Loucy (cell line): Measurements from ENCODE around the gene DXO.
"Not testable (repeated sequence)": the region's sequence is repeated elsewhere in the genome, so short reads cannot be mapped to it uniquely, and the experiment has no call there.

ENCODE experiments used
- H2AFZ ChIP-seq: fragments of 200-600 bp; sonication (generic); 2 replicates; pipeline ENCODE4 v1.6.0; 2016; ENCODE audit warnings: antibody characterized with exemption, mild to moderate bottlenecking, low read length, moderate library complexity
- H3F3A ChIP-seq: fragments of 200-600 bp; 2 replicates; pipeline ENCODE4 v1.6.0; 2016; ENCODE audit warnings: antibody characterized with exemption, low read depth, mild to moderate bottlenecking
- H3K27me3 ChIP-seq: fragments of 200-600 bp; sonication (generic); 2 replicates; pipeline ENCODE4 v1.6.1; 2014; ENCODE audit warnings: low read length, mild to moderate bottlenecking; ENCODE audit not compliant: insufficient read depth, poor library complexity, severe bottlenecking
- H3K36me3 ChIP-seq: fragments of 200-600 bp; sonication (generic); 2 replicates; pipeline ENCODE4 v1.6.1; 2016; ENCODE audit warnings: low read length; ENCODE audit not compliant: insufficient read depth
- H3K4me1 ChIP-seq: fragments of 200-600 bp; sonication (generic); 2 replicates; pipeline ENCODE4 v1.5.1; 2014; ENCODE audit warnings: low read length, mild to moderate bottlenecking; ENCODE audit not compliant: insufficient read depth, poor library complexity, severe bottlenecking
- H3K4me2 ChIP-seq: fragments of 200-600 bp; sonication (generic); 2 replicates; pipeline ENCODE4 v1.6.0; 2014; ENCODE audit warnings: antibody characterized with exemption, low read length, low read depth, mild to moderate bottlenecking; ENCODE audit not compliant: poor library complexity, severe bottlenecking
- H3K4me3 ChIP-seq: fragments of 200-600 bp; sonication (generic); 2 replicates; pipeline ENCODE4 v1.5.1; 2014; ENCODE audit warnings: low read length, mild to moderate bottlenecking, mixed read lengths; ENCODE audit not compliant: poor library complexity, severe bottlenecking
- H3K79me2 ChIP-seq: fragments of 200-600 bp; sonication (generic); 2 replicates; pipeline ENCODE4 v1.6.1; 2014; ENCODE audit warnings: low read length; ENCODE audit not compliant: insufficient read depth
- H3K9ac ChIP-seq: fragments of 200-600 bp; sonication (generic); 2 replicates; pipeline ENCODE4 v1.6.0; 2014; ENCODE audit warnings: mild to moderate bottlenecking, low read depth, low read length, moderate library complexity; ENCODE audit not compliant: poor library complexity, severe bottlenecking
- H3K9me2 ChIP-seq: fragments of 200-600 bp; sonication (generic); replicated peaks from 2 replicates; pipeline ENCODE4 v1.6.1; 2016; ENCODE audit warnings: low read depth, low read length, mixed read lengths
- H3K9me3 ChIP-seq: fragments of 200-600 bp; sonication (generic); 2 replicates; pipeline ENCODE4 v1.6.1; 2014; ENCODE audit warnings: mild to moderate bottlenecking, antibody characterized with exemption, low read length, low read depth; ENCODE audit not compliant: insufficient read depth
- H4K20me1 ChIP-seq: fragments of 200-600 bp; sonication (generic); 2 replicates; pipeline ENCODE4 v1.6.0; 2014; ENCODE audit warnings: antibody characterized with exemption, low read length, mild to moderate bottlenecking; ENCODE audit not compliant: insufficient read depth, poor library complexity, severe bottlenecking

Gene DXO

GRCh38 chr6:32008616-32009015 is 36.7 kb upstream of the DXO start:
- not testable (repeated sequence) for H3K79me2 ChIP-seq, H3F3A ChIP-seq, H3K4me3 ChIP-seq, H3K4me2 ChIP-seq, H3K4me1 ChIP-seq, H4K20me1 ChIP-seq, H3K9me2 ChIP-seq, H2AFZ ChIP-seq, H3K27me3 ChIP-seq, H3K36me3 ChIP-seq, H3K9me3 ChIP-seq, H3K9ac ChIP-seq

DNA sequence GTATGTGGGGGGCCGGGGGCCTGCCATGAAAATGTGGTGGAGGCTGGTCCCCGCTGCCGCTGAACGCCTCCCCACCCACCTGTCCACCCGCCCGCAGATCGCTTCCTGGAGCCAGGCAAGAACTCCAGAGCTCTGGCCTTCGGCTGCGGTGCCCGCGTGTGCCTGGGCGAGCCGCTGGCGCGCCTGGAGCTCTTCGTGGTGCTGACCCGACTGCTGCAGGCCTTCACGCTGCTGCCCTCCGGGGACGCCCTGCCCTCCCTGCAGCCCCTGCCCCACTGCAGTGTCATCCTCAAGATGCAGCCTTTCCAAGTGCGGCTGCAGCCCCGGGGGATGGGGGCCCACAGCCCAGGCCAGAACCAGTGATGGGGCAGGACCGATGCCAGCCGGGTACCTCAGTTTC is 36.1 kb upstream of the DXO start:
- H2AFZ ChIP-seq, H3K9me3 ChIP-seq, H3K9ac ChIP-seq, H3K4me1 ChIP-seq, H3K4me2 ChIP-seq, H3F3A ChIP-seq, H3K27me3 ChIP-seq, H3K79me2 ChIP-seq, H4K20me1 ChIP-seq, H3K9me2 ChIP-seq, H3K36me3 ChIP-seq, H3K4me3 ChIP-seq: not testable (repeated sequence)

GRCh38 chr6:32007086-32007485 is 35.1 kb upstream of the DXO start:
- H3K9me3 ChIP-seq, H2AFZ ChIP-seq, H3K36me3 ChIP-seq, H3K79me2 ChIP-seq, H4K20me1 ChIP-seq, H3K27me3 ChIP-seq, H3K9me2 ChIP-seq, H3K9ac ChIP-seq, H3K4me2 ChIP-seq, H3K4me3 ChIP-seq, H3K4me1 ChIP-seq, H3F3A ChIP-seq: not testable (repeated sequence)

DNA sequence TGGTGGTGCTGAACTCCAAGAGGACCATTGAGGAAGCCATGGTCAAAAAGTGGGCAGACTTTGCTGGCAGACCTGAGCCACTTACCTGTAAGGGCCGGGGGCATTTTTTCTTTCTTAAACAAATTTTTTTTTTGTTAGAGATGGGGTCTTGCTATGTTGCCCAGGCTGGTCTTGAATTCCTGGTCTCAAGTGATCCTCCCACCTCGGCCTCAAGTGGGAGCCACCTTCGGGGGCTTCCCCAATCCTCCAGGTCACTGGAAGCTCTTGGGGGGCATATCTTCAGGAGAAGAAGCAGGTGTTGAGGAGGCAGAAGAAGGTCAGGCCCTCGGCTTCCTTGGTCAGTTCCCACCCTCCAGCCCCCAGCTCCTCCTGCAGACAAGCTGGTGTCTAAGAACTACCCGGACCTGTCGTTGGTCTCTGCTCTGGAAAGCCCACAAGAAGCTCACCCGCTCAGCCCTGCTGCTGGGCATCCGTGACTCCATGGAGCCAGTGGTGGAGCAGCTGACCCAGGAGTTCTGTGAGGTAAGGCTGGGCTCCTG is 34.1 kb upstream of the DXO start:
- H3K9ac ChIP-seq, H3F3A ChIP-seq, H3K27me3 ChIP-seq, H3K36me3 ChIP-seq, H3K79me2 ChIP-seq, H2AFZ ChIP-seq, H3K9me2 ChIP-seq, H3K4me2 ChIP-seq, H3K9me3 ChIP-seq, H4K20me1 ChIP-seq, H3K4me1 ChIP-seq, H3K4me3 ChIP-seq: not testable (repeated sequence)

DNA sequence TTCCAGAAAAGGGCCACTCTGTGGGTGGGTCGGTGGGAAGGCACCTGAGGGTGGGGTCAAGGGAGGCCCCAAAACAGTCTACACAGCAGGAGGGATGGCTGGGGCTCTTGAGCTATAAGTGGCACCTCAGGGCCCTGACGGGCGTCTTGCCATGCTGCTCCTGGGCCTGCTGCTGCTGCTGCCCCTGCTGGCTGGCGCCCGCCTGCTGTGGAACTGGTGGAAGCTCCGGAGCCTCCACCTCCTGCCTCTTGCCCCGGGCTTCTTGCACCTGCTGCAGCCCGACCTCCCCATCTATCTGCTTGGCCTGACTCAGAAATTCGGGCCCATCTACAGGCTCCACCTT is 33.6 kb upstream of the DXO start:
- H3K36me3 ChIP-seq, H4K20me1 ChIP-seq: not testable (repeated sequence)

GRCh38 chr6:32004864-32005537 is 33.1 kb upstream of the DXO start:
- not testable (repeated sequence) for H3K4me2 ChIP-seq, H3K36me3 ChIP-seq, H3K9me3 ChIP-seq, H3K9me2 ChIP-seq, H3K9ac ChIP-seq, H3K4me1 ChIP-seq, H3K27me3 ChIP-seq, H3F3A ChIP-seq, H3K4me3 ChIP-seq, H3K79me2 ChIP-seq, H4K20me1 ChIP-seq, H2AFZ ChIP-seq

More for the DNA sequence above, 33.6 kb upstream of the DXO start:
- not testable (repeated sequence) for H3K4me3 ChIP-seq, H3K9ac ChIP-seq, H3F3A ChIP-seq, H3K4me2 ChIP-seq, H3K9me3 ChIP-seq, H3K27me3 ChIP-seq, H2AFZ ChIP-seq, H3K4me1 ChIP-seq, H3K79me2 ChIP-seq, H3K9me2 ChIP-seq

DNA sequence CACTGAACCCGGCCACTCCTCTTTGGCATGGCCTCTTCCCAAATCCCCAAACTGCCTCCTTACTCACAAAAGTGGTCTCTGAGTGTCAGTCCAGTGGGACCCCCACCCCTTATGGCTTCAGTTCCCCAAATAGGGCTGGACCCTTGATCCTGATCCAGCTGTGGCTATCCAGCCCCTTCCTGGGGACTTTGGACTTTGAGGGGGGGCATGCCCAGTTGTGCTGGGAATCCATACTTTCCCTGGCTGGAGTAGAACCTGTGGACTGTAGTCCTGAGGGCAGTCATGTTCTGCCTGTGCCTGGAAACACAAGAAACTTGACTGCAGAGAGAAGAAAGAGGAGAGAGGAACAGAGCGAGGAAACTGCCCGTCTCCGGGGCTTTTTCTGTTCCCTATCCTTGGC is 32.5 kb upstream of the DXO start:
- H4K20me1 ChIP-seq, H3K9me2 ChIP-seq, H2AFZ ChIP-seq, H3K4me3 ChIP-seq, H3K27me3 ChIP-seq, H3K79me2 ChIP-seq, H3F3A ChIP-seq, H3K9me3 ChIP-seq, H3K4me1 ChIP-seq, H3K4me2 ChIP-seq, H3K36me3 ChIP-seq, H3K9ac ChIP-seq: not testable (repeated sequence)
